Loucy (cell line): ENCODE results near the gene AQP9.
"Not testable (repeated sequence)": the region's sequence is repeated elsewhere in the genome, so short reads cannot be mapped to it uniquely, and the experiment has no call there.

ENCODE experiments used
- H2AFZ ChIP-seq: fragments of 200-600 bp; sonication (generic); 2 replicates; pipeline ENCODE4 v1.6.0; 2016; ENCODE audit warnings: antibody characterized with exemption, mild to moderate bottlenecking, low read length, moderate library complexity
- H3F3A ChIP-seq: fragments of 200-600 bp; 2 replicates; pipeline ENCODE4 v1.6.0; 2016; ENCODE audit warnings: antibody characterized with exemption, low read depth, mild to moderate bottlenecking
- H3K27me3 ChIP-seq: fragments of 200-600 bp; sonication (generic); 2 replicates; pipeline ENCODE4 v1.6.1; 2014; ENCODE audit warnings: low read length, mild to moderate bottlenecking; ENCODE audit not compliant: insufficient read depth, poor library complexity, severe bottlenecking
- H3K36me3 ChIP-seq: fragments of 200-600 bp; sonication (generic); 2 replicates; pipeline ENCODE4 v1.6.1; 2016; ENCODE audit warnings: low read length; ENCODE audit not compliant: insufficient read depth
- H3K4me1 ChIP-seq: fragments of 200-600 bp; sonication (generic); 2 replicates; pipeline ENCODE4 v1.5.1; 2014; ENCODE audit warnings: low read length, mild to moderate bottlenecking; ENCODE audit not compliant: insufficient read depth, poor library complexity, severe bottlenecking
- H3K4me2 ChIP-seq: fragments of 200-600 bp; sonication (generic); 2 replicates; pipeline ENCODE4 v1.6.0; 2014; ENCODE audit warnings: antibody characterized with exemption, low read length, low read depth, mild to moderate bottlenecking; ENCODE audit not compliant: poor library complexity, severe bottlenecking
- H3K4me3 ChIP-seq: fragments of 200-600 bp; sonication (generic); 2 replicates; pipeline ENCODE4 v1.5.1; 2014; ENCODE audit warnings: low read length, mild to moderate bottlenecking, mixed read lengths; ENCODE audit not compliant: poor library complexity, severe bottlenecking
- H3K79me2 ChIP-seq: fragments of 200-600 bp; sonication (generic); 2 replicates; pipeline ENCODE4 v1.6.1; 2014; ENCODE audit warnings: low read length; ENCODE audit not compliant: insufficient read depth
- H3K9ac ChIP-seq: fragments of 200-600 bp; sonication (generic); 2 replicates; pipeline ENCODE4 v1.6.0; 2014; ENCODE audit warnings: mild to moderate bottlenecking, low read depth, low read length, moderate library complexity; ENCODE audit not compliant: poor library complexity, severe bottlenecking
- H3K9me2 ChIP-seq: fragments of 200-600 bp; sonication (generic); replicated peaks from 2 replicates; pipeline ENCODE4 v1.6.1; 2016; ENCODE audit warnings: low read depth, low read length, mixed read lengths
- H3K9me3 ChIP-seq: fragments of 200-600 bp; sonication (generic); 2 replicates; pipeline ENCODE4 v1.6.1; 2014; ENCODE audit warnings: mild to moderate bottlenecking, antibody characterized with exemption, low read length, low read depth; ENCODE audit not compliant: insufficient read depth
- H4K20me1 ChIP-seq: fragments of 200-600 bp; sonication (generic); 2 replicates; pipeline ENCODE4 v1.6.0; 2014; ENCODE audit warnings: antibody characterized with exemption, low read length, mild to moderate bottlenecking; ENCODE audit not compliant: insufficient read depth, poor library complexity, severe bottlenecking
- EZH2phosphoT487 ChIP-seq: fragments of 200-600 bp; IDR thresholded peaks from 2 replicates; pipeline ENCODE4 v1.6.1; 2018; ENCODE audit warnings: antibody characterized with exemption, mild to moderate bottlenecking, moderate library complexity, borderline replicate concordance
- TF ChIP-seq, protein P1 (sequence below): fragments of 200-600 bp; sonication (generic); conservative IDR thresholded peaks from 2 replicates; pipeline ENCODE4 v1.5.1; 2014; ENCODE audit warnings: mild to moderate bottlenecking, antibody characterized with exemption, low read length

Gene AQP9

GRCh38 chr15:58111718-58112104 lies 26.5 kb upstream of the AQP9 start:
- H4K20me1 ChIP-seq = no peaks in the 10 kb centered on the region
- H3K4me1 ChIP-seq = no peaks in the 10 kb centered on the region
- H3K27me3 ChIP-seq = peaks cover 11% of the 10 kb centered on the region
- no peaks in the 10 kb centered on the region for H3K79me2 ChIP-seq
- H3K4me2 ChIP-seq = no peak overlapping the region
- H2AFZ ChIP-seq = no peak overlapping the region
- H3K9me2 ChIP-seq = no peaks in the 10 kb centered on the region
- no peak overlapping the region for H3K9ac ChIP-seq
- no peak overlapping the region for H3K4me3 ChIP-seq
- H3K9me3 ChIP-seq = no peaks in the 10 kb centered on the region
- no peaks in the 10 kb centered on the region for H3F3A ChIP-seq
- H3K36me3 ChIP-seq = no peaks in the 10 kb centered on the region
- TF ChIP-seq EZH2phosphoT487 = no peak
- TF ChIP-seq, protein P1, sequence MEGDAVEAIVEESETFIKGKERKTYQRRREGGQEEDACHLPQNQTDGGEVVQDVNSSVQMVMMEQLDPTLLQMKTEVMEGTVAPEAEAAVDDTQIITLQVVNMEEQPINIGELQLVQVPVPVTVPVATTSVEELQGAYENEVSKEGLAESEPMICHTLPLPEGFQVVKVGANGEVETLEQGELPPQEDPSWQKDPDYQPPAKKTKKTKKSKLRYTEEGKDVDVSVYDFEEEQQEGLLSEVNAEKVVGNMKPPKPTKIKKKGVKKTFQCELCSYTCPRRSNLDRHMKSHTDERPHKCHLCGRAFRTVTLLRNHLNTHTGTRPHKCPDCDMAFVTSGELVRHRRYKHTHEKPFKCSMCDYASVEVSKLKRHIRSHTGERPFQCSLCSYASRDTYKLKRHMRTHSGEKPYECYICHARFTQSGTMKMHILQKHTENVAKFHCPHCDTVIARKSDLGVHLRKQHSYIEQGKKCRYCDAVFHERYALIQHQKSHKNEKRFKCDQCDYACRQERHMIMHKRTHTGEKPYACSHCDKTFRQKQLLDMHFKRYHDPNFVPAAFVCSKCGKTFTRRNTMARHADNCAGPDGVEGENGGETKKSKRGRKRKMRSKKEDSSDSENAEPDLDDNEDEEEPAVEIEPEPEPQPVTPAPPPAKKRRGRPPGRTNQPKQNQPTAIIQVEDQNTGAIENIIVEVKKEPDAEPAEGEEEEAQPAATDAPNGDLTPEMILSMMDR = no peak

DNA sequence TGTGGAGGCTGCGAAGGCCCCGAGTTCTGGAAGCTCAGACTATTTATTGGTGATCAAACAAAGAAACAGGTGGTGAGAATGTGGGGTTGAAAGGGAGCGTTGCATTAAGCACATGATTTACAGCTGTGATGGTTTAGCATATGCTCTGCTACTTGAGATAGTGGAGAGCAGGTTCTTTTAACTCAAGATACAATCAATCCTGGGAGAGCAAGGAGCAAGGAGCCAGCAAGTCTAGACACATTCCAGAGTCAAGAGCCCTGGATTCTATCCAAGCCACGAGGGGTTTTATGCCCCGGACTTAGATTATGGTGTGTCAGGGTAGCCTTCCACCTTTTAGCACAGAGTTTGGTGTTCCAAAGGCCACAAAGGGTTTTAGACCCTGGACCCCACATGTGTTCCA lies 24.8 kb upstream of the AQP9 start:
- H3K4me2 ChIP-seq, H3K9me2 ChIP-seq, H3K36me3 ChIP-seq, H3K4me1 ChIP-seq, H3K79me2 ChIP-seq, H4K20me1 ChIP-seq, H3K27me3 ChIP-seq, H3K9ac ChIP-seq, H3K9me3 ChIP-seq, H3F3A ChIP-seq, H3K4me3 ChIP-seq, H2AFZ ChIP-seq: not testable (repeated sequence)

DNA sequence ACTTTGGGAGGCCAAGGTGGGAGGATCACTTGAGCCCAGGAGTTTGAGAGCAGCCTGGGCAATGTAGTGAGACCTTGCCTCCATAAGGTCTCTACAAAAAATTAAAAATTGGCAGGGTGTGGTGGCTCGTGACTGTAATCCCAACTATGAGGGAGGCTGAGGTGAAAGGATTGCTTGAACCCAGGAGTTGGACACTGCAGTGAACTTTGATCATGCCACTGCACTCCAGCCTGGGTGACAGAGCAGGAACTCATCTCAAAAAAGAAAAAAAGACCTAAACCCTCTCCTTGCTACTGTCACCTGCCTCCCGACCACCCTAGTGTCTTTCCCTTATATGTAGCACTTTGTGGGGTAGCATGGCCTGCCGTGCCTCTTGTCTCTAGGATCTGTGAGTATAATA lies 23.8 kb upstream of the AQP9 start:
- H3K9me2 ChIP-seq = no peaks in the 10 kb centered on the region
- H3K4me2 ChIP-seq = no peak overlapping the region
- H3K79me2 ChIP-seq = no peaks in the 10 kb centered on the region
- no peak overlapping the region for H2AFZ ChIP-seq
- TF ChIP-seq, protein P1 = no peak
- TF ChIP-seq EZH2phosphoT487 = no peak
- no peaks in the 10 kb centered on the region for H3K27me3 ChIP-seq
- H3K4me1 ChIP-seq = no peaks in the 10 kb centered on the region
- no peaks in the 10 kb centered on the region for H3K9me3 ChIP-seq
- no peaks in the 10 kb centered on the region for H3F3A ChIP-seq
- H3K9ac ChIP-seq = no peak overlapping the region
- no peak overlapping the region for H3K4me3 ChIP-seq
- no peaks in the 10 kb centered on the region for H4K20me1 ChIP-seq
- H3K36me3 ChIP-seq = no peaks in the 10 kb centered on the region

GRCh38 chr15:58114812-58115211 lies 23.4 kb upstream of the AQP9 start:
- H3K4me3 ChIP-seq = no peak overlapping the region
- no peaks in the 10 kb centered on the region for H3K79me2 ChIP-seq
- H3K4me1 ChIP-seq = no peaks in the 10 kb centered on the region
- no peak overlapping the region for H3K9ac ChIP-seq
- H3K36me3 ChIP-seq = no peaks in the 10 kb centered on the region
- no peaks in the 10 kb centered on the region for H3K9me2 ChIP-seq
- no peaks in the 10 kb centered on the region for H3K9me3 ChIP-seq
- H2AFZ ChIP-seq = no peak overlapping the region
- no peaks in the 10 kb centered on the region for H4K20me1 ChIP-seq
- no peaks in the 10 kb centered on the region for H3K27me3 ChIP-seq
- H3K4me2 ChIP-seq = no peak overlapping the region
- TF ChIP-seq, protein P1 = no peak
- TF ChIP-seq EZH2phosphoT487 = no peak
- no peaks in the 10 kb centered on the region for H3F3A ChIP-seq
